HL-60/S4 (cell line): ENCODE measurements around the gene LHPP.

Source experiments
- in situ Hi-C: fragments of 300-500 bp; cut with MboI; formaldehyde crosslinking; loops from 2 replicates; pipeline ENCODE4 v1.14.3; 2022; ENCODE audit warnings: low sequenced_read_pairs

LHPP gene

GRCh38 chr10:124650263-124650662, 188.6 kb downstream of the LHPP start:
- in situ Hi-C loops: no loop called here

- in situ Hi-C loops: no loop called here
Observed at GRCh38 chr10:124650820-124651401, 189.3 kb downstream of the LHPP start.

GRCh38 chr10:124651402-124651891, 189.8 kb downstream of the LHPP start:
- in situ Hi-C loops: no loop called here

- in situ Hi-C loops: no loop called here
Observed at GRCh38 chr10:124652200-124652599, 190.6 kb downstream of the LHPP start.

GRCh38 chr10:124652701-124653100, 191.1 kb downstream of the LHPP start:
- in situ Hi-C loops: no loop called here

- in situ Hi-C loops: no loop called here
Observed at GRCh38 chr10:124653311-124653710, 191.7 kb downstream of the LHPP start.

GRCh38 chr10:124653811-124654651, 192.4 kb downstream of the LHPP start:
- in situ Hi-C loops: no loop called here

- in situ Hi-C loops: no loop called here
Observed at GRCh38 chr10:124654686-124655085, 193.1 kb downstream of the LHPP start.

- in situ Hi-C loops: no loop called here
Observed at GRCh38 chr10:124655191-124656112, 193.8 kb downstream of the LHPP start.

GRCh38 chr10:124656113-124656490, 194.5 kb downstream of the LHPP start:
- in situ Hi-C loops: no loop called here

- in situ Hi-C loops: no loop called here
Observed at GRCh38 chr10:124656541-124656940, 194.9 kb downstream of the LHPP start.

- in situ Hi-C loops: no loop called here
Observed at GRCh38 chr10:124657806-124658205, 196.2 kb downstream of the LHPP start.

GRCh38 chr10:124658591-124659242, 197.1 kb downstream of the LHPP start:
- in situ Hi-C loops: no loop called here

GRCh38 chr10:124659380-124659779, 197.8 kb downstream of the LHPP start:
- in situ Hi-C loops: no loop called here

- in situ Hi-C loops: no loop called here
Observed at GRCh38 chr10:124660404-124661125, 198.9 kb downstream of the LHPP start.

GRCh38 chr10:124661660-124662180, 200.1 kb downstream of the LHPP start:
- in situ Hi-C loops: no loop called here

- in situ Hi-C loops: no loop called here
Observed at GRCh38 chr10:124663228-124663627, 201.6 kb downstream of the LHPP start.
